AG10803 (cell line): ENCODE data around the gene CPNE5.

Experiments used
- DNase-seq: peaks from one replicate; pipeline ENCODE4 v3.0.0; 2010; ENCODE audit warnings: low read depth
- H3K4me3 ChIP-seq: 2 replicates; pipeline ENCODE4 v1.5.1; 2011; ENCODE audit warnings: mild to moderate bottlenecking, low read length, control low read depth
- TF ChIP-seq, protein P1 (sequence below): conservative IDR thresholded peaks from 2 replicates; pipeline ENCODE4 v1.5.1; 2011; ENCODE audit warnings: mild to moderate bottlenecking, low read length, control low read depth, inconsistent platforms

CPNE5 gene

DNA sequence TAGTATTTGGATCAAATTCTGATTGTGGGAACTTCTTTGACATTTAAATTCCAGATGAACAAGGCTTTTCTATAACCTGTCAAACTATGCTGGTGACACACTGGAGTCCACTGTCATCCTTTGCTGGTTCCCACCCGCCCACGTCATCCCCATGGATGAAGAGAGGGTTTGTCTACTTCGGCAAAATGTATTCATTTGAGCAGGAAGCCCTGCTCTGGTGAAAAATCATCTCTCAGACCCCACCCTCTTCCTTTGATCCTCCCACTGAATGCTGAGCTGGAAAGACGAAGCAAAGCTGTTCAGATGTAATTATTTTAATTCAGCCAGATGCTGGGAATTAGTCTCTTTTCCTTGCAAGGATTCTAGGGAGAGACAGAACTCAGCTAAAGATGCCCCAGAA lies 50.5 kb downstream of the CPNE5 start:
- no peak for DNase-seq
- TF ChIP-seq, protein P1, sequence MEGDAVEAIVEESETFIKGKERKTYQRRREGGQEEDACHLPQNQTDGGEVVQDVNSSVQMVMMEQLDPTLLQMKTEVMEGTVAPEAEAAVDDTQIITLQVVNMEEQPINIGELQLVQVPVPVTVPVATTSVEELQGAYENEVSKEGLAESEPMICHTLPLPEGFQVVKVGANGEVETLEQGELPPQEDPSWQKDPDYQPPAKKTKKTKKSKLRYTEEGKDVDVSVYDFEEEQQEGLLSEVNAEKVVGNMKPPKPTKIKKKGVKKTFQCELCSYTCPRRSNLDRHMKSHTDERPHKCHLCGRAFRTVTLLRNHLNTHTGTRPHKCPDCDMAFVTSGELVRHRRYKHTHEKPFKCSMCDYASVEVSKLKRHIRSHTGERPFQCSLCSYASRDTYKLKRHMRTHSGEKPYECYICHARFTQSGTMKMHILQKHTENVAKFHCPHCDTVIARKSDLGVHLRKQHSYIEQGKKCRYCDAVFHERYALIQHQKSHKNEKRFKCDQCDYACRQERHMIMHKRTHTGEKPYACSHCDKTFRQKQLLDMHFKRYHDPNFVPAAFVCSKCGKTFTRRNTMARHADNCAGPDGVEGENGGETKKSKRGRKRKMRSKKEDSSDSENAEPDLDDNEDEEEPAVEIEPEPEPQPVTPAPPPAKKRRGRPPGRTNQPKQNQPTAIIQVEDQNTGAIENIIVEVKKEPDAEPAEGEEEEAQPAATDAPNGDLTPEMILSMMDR, result no peak
- no peak overlapping the region for H3K4me3 ChIP-seq

DNA sequence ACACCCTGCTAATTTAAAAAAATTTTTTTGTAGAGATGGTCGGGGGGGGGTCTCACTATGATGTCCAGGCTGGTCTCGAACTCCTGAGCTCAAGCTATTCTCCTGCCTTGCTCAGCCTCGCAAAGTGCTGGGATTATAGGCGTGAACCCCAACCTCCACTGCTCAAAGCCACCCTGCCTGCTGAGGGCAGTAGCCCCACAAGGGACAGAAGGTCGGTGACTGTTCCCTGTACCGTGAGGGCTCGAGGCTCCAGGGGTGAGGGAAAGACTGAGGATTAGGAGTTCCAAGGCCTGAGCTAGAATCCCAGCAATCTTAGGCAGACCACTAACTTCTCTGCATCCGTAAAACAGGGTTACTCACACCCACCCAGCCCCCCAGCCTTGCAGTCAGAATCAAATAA lies 51.1 kb downstream of the CPNE5 start:
- DNase-seq, result no peak
- H3K4me3 ChIP-seq, result no peak overlapping the region
- TF ChIP-seq, protein P1, result no peak

DNA sequence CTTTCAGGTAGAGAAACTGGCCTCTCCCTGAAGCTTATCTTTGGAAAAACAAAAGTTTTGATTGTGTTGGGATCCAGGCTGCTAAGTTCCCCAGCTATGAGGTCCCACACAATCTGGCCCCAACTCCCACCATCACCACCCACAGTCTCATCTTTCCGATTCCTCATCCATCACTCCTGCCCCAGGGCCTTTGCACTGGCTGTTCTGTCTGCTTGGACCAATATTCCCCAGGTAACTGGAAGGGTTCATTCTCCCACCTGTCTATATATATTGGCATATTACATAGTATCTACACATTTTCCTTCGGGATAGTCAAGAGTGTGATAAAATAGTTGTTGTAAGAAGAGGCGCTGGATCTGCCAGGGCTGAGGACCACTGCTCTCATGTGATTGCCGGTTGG lies 52.0 kb downstream of the CPNE5 start:
- DNase-seq, result no peak
- TF ChIP-seq, protein P1, result no peak
- H3K4me3 ChIP-seq, result no peak overlapping the region

DNA sequence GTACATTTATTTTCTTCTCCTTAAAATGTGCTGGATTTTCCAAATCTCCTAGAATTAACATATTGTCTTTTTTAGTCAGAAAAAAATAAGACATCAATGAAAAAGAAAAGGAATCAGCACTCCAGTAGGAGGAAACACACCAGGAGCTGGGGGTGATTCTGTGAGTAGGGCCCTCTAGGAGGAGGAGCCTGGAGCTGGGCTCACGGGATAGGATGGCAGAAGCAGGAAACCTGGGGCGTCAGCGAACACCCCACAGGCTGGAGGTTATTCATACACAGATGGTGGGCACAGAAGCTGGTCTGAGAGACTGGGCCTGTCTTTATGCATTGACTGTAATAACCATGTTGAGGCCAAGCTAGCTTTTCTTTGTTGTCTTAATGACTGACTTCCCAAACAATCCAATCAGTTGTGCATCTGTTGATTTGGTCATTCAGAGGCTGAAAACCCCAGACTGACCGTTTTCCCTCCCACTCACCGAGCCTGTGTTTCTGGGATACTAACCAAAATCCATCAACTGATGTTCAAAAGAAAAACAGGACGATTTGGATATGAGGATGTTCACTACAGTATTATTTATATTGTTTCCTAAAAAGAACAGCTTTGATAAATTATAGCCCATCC lies 53.1 kb downstream of the CPNE5 start:
- no peak for DNase-seq
- H3K4me3 ChIP-seq, result no peak overlapping the region
- TF ChIP-seq, protein P1, result no peak

DNA sequence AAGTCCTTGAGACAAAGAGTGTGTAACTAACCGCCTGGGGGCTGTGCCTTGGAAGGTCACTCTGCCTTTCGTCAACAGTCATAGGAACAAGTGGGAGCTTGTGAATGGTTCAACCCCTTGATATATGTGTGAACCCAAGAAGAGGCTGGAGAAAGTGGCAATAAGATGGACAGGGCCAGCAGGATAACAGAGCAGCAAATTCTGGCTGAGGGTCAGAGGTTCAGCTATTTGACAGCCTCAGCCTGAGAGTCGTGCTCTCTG lies 54.9 kb downstream of the CPNE5 start:
- TF ChIP-seq, protein P1, result no peak
- DNase-seq, result no peak
- no peak overlapping the region for H3K4me3 ChIP-seq

DNA sequence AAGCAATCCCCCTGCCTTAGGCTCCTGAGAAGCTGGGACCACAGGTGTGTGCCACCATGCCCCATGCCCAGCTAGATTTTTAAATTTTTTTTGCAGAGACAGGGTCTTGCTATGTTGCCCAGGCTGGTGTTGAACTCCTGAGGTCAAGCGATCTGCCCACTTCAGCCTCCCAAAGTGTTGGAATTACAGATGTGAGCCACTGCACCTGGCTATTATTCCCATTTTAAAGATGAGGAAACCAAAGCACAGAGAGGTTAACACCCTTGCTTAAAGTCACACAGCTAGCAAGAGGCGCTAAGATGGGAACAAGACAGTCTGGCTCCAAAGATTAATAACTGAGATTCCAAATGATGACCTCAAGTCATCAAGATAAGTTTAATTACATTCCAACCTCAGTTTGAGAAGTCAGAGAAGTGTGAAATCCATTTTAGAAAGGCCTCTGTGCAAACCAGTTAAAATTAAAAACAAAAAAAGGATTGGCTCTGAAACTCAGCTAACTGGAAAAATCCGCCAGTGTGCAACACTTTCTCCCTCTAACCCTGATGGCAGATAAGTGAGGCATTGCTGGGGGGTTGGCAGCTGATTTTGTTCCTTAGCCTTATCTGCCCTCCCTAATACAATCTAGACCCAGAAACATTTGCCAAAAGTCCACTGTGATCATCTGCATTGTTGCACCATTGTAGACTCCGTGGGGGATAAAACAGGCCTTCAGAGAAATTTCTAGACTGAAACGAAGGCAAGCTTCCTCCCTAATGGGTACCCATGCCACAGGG lies 55.5 kb downstream of the CPNE5 start:
- TF ChIP-seq, protein P1, result no peak
- H3K4me3 ChIP-seq, result no peak overlapping the region
- DNase-seq, result no peak

DNA sequence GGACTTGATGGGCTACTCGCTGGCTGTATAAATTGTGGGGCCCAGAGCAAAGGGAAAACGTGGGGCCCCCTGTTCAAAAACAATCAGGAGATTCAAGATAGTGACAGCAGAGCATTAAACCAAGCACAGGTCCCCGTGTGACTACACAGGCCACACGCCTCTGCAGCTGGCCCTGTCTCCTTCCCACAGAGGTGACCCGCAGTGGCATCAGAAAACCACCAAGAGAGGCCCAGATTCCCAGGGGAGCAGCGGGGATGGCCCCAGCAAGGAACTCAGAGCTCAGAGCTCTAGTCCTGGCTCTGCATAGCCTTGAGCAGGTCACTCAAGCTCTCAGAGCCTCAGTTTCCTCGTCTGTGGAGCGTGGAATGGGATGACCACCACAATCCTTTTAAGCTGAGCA lies 57.6 kb downstream of the CPNE5 start:
- TF ChIP-seq, protein P1, result no peak
- no peak for DNase-seq
- H3K4me3 ChIP-seq, result no peak overlapping the region
